Esophagus (tissue), 2 donors: ENCODE measurements around the gene MATN3. TPM values are rescaled to one million over a fixed set of nuclear protein-coding genes. Genes with fewer than 3 reads are reported as not detected.
A peak's percentile ranks its signal among the peaks of the same experiment; 100 is the strongest.

Source experiments
- H3K27ac ChIP-seq, 2 donors: one replicate each; pipeline ENCODE4 v1.5.1; 2013; ENCODE audit warnings: low read depth in 2 of 2, mild to moderate bottlenecking in 2 of 2, inconsistent platforms in 1 of 2, low read length in 1 of 2, moderate library complexity in 1 of 2
- H3K27me3 ChIP-seq, 2 donors: one replicate each; pipeline ENCODE4 v1.6.1; 2013; ENCODE audit warnings: low read length in 2 of 2, control low read depth in 1 of 2, mild to moderate bottlenecking in 1 of 2; ENCODE audit not compliant: insufficient read depth in 2 of 2, control insufficient read depth in 1 of 2
- H3K36me3 ChIP-seq, 2 donors: one replicate each; pipeline ENCODE4 v1.6.1; 2013; ENCODE audit warnings: low read length in 1 of 2; ENCODE audit not compliant: control insufficient read depth in 2 of 2, insufficient read depth in 2 of 2
- H3K4me1 ChIP-seq, 2 donors: one replicate each; pipeline ENCODE4 v1.6.1; 2013; ENCODE audit warnings: low read length in 1 of 2; ENCODE audit not compliant: control insufficient read depth in 2 of 2, insufficient read depth in 2 of 2
- H3K4me3 ChIP-seq, 2 donors: one replicate each; pipeline ENCODE4 v1.5.1; 2013; ENCODE audit warnings: low read length in 2 of 2, mild to moderate bottlenecking in 2 of 2, low read depth in 1 of 2, moderate library complexity in 1 of 2
- H3K9me3 ChIP-seq, 2 donors: one replicate each; pipeline ENCODE4 v1.6.1; 2013; ENCODE audit warnings: mild to moderate bottlenecking in 2 of 2, low read depth in 1 of 2, low read length in 1 of 2, moderate library complexity in 1 of 2; ENCODE audit not compliant: control insufficient read depth in 2 of 2, insufficient read depth in 1 of 2
- WGBS, 2 donors: extraction: QIAGEN DNeasy Blood & Tissue Kit; methylation state at CpG; one replicate each; pipeline ENCODE4 v1.1.7; 2013; 5-methylcytosine and 5-hydroxymethylcytosine counted together
- polyA plus RNA-seq, 2 donors: library from polyadenylated mRNA; stranded (reverse); fragments of 200-250 nt; gene quantifications; one replicate each; pipeline ENCODE4 v1.2.3, GENCODE V29; 2013
- donor health status: healthy with polysubstance abuse.
- donor health status: Bipolar disorder and iron deficiency.

The MATN3 gene
- polyA plus RNA-seq, 2 donors, result 0.14 to 0.42 TPM

- Histone ChIP-seq H3K9me3 (no peaks in the 10 kb centered on the region), H3K4me3 (no peak overlapping the region), H3K27me3 (no peaks in the 10 kb centered on the region), H3K36me3 (no peaks in the 10 kb centered on the region), H3K27ac (no peak overlapping the region), H3K4me1 (no peaks in the 10 kb centered on the region)
- WGBS, 2 donors, result 79% methylated on average over 14 of the region's 14 CpGs
Measured at GRCh38 chr2:20011276-20012031, 1.0 kb downstream of the MATN3 start.

GRCh38 chr2:20008703-20009102, 3.8 kb downstream of the MATN3 start:
- Histone ChIP-seq H3K27ac (no peak overlapping the region), H3K27me3 (no peaks in the 10 kb centered on the region), H3K4me3 (no peak overlapping the region), H3K4me1 (no peaks in the 10 kb centered on the region), H3K9me3 (no peaks in the 10 kb centered on the region), H3K36me3 (no peaks in the 10 kb centered on the region)
- WGBS, 2 donors, result 70 to 77% methylated on average over 5 of the region's 5 CpGs

DNA sequence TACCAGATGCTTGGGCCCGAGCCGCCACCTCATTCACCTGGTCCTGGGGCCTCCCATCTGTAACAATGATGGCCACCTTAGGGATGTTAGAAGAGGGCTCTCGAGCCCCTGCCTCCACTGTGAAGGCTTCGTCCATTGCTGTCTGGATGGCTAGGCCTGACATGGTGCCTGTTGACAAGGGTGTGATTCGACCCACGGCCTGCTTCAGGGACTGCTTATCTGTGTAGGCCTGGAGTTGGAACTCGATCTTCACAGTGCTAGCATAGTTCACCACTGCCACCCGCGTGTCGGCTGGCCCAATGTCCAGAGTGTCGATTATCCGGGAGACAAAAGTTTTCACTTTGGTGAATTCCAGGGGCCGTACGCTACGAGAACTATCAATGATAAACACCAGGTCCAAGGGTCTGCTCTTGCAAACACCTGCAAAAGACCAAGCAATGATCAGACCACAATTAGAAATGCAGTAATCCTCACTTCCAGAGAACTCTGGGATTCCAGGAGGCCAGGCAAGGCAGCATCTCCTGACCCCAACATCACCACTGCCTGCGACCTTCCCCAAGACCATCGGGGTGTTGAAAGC, 6.5 kb downstream of the MATN3 start:
- H3K27me3 ChIP-seq, result no peaks in the 10 kb centered on the region
- H3K4me3 ChIP-seq, result no peak overlapping the region
- no peak overlapping the region for H3K27ac ChIP-seq
- H3K9me3 ChIP-seq, result no peaks in the 10 kb centered on the region
- H3K36me3 ChIP-seq, result no peaks in the 10 kb centered on the region
- 88 to 89% methylated on average over 17 of the region's 17 CpGs for WGBS, 2 donors
- no peaks in the 10 kb centered on the region for H3K4me1 ChIP-seq

GRCh38 chr2:20005067-20005627, 7.3 kb downstream of the MATN3 start:
- H3K4me1 ChIP-seq, result no peaks in the 10 kb centered on the region
- no peaks in the 10 kb centered on the region for H3K27me3 ChIP-seq
- H3K36me3 ChIP-seq, result no peaks in the 10 kb centered on the region
- no peaks in the 10 kb centered on the region for H3K9me3 ChIP-seq
- no peak overlapping the region for H3K4me3 ChIP-seq
- WGBS, 2 donors, result 85 to 96% methylated on average over 10 of the region's 10 CpGs
- H3K27ac ChIP-seq, result no peak overlapping the region

- H3K27me3 ChIP-seq, result peaks cover 0 to 2% of the 10 kb centered on the region in 2 donors
- no peak overlapping the region for H3K4me3 ChIP-seq
- H3K36me3 ChIP-seq, result no peaks in the 10 kb centered on the region
- no peaks in the 10 kb centered on the region for H3K4me1 ChIP-seq
- H3K27ac ChIP-seq, result no peak overlapping the region
- no peaks in the 10 kb centered on the region for H3K9me3 ChIP-seq
- WGBS, 2 donors, result 73 to 75% methylated on average over 2 of the region's 2 CpGs
Measured at GRCh38 chr2:20001361-20001863, 11.1 kb downstream of the MATN3 start.

GRCh38 chr2:19993731-19994130, 18.7 kb downstream of the MATN3 start:
- Histone ChIP-seq H3K4me3 (no peak overlapping the region), H3K36me3 (no peaks in the 10 kb centered on the region), H3K27me3 (peaks cover 0 to 2% of the 10 kb centered on the region in 2 donors), H3K27ac (no peak overlapping the region), H3K4me1 (peaks cover 2 to 5% of the 10 kb centered on the region in 2 donors), H3K9me3 (peaks cover 0 to 3% of the 10 kb centered on the region in 2 donors)

- Histone ChIP-seq H3K9me3 (peaks cover 0 to 3% of the 10 kb centered on the region in 2 donors), H3K4me3 (no peak overlapping the region), H3K27me3 (no peaks in the 10 kb centered on the region), H3K4me1 (peaks cover 2 to 5% of the 10 kb centered on the region in 2 donors), H3K27ac (no peak overlapping the region), H3K36me3 (no peaks in the 10 kb centered on the region)
- WGBS, 2 donors, result 87 to 88% methylated on average over 1 of the region's 1 CpG
Measured at GRCh38 chr2:19991895-19992294, 20.6 kb downstream of the MATN3 start.

- Histone ChIP-seq H3K36me3 (peaks cover 0 to 2% of the 10 kb centered on the region in 2 donors), H3K9me3 (peaks cover 0 to 3% of the 10 kb centered on the region in 2 donors), H3K27ac (no peak overlapping the region), H3K4me1 (peaks cover 2 to 5% of the 10 kb centered on the region in 2 donors), H3K27me3 (no peaks in the 10 kb centered on the region), H3K4me3 (peak overlapping the region; percentile 76 to 83)
- 16 to 24% methylated on average over 10 of the region's 10 CpGs for WGBS, 2 donors
Measured at GRCh38 chr2:19990416-19990728, 22.1 kb downstream of the MATN3 start.

DNA sequence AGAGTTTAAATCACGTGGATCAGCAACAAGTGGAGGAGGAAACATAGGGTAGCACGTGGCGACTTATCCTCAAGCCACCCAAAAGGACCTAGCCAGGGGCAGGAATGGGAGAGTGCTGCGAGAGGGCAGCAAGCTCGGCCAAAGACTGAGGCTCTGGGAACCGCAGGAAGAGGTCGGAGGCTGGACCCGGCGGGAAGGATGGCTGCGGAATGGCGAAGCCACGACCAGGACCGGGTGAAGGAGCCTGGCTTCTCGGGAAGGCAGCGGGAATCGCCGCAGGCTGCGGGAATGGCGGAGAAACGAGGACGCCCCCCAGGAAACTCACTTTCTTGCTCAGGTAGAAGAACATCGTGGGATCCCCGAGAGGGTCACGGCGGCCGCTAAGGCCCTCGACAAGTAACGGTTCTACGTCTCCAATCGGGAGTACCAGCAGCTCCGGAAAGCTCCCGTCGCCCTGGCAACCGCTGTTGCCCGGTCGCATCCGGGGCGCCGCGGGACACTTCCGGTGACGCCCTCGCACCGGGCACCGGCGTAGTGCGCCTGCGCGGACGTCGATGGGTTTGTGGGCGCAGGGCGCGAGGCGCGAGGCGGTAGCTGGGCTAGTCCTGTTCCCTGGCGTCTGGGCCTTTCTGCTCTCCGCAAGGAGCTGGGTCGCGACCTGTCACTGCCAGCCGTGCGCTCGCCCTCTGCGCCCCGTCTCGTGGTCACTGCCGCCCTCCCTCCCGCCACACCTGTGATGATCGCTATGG, 22.6 kb downstream of the MATN3 start, which contains the start of gene WDR35:
WDR35 (minus strand) TSS at position 439 of the 749 bp plus-strand sequence; CDS start at position 349, 90 bp downstream.
- Histone ChIP-seq H3K27me3 (no peaks in the 10 kb centered on the region), H3K9me3 (peaks cover 0 to 3% of the 10 kb centered on the region in 2 donors), H3K36me3 (peaks cover 0 to 2% of the 10 kb centered on the region in 2 donors), H3K4me3 (peak within 1 kb of the TSS; percentile 76 to 83), H3K4me1 (peaks cover 2 to 5% of the 10 kb centered on the region in 2 donors), H3K27ac (peak within 1 kb of the TSS; percentile 61 to 66)
- WGBS, 2 donors, result 1% methylated on average over 70 of the region's 70 CpGs
